GM19025 (cell line): ENCODE results near the gene MDFIC2.
"Not testable (repeated sequence)": the region's sequence is repeated elsewhere in the genome, so short reads cannot be mapped to it uniquely, and the experiment has no call there.

ENCODE experiments used
- ATAC-seq: cut with Tn5 transposase; IDR thresholded peaks from one replicate; pipeline ENCODE4 v1.9.1; 2021; ENCODE audit warnings: mild to moderate bottlenecking, low read depth, moderate library complexity; ENCODE audit not compliant: unreplicated experiment

MDFIC2 gene

GRCh38 chr3:70312336-70312735 lies at the start of gene MDFIC2:
TSS of gene MDFIC2 (minus strand) at chr3:70312638. CDS start at chr3:70311973, 665 bp downstream.
- ATAC-seq, result no peak

GRCh38 chr3:70360979-70361760 lies 48.7 kb upstream of the MDFIC2 start:
- peak; percentile 84 for ATAC-seq

- ATAC-seq, result no peak
These were observed 47.3 kb upstream of the MDFIC2 start for GRCh38 chr3:70359711-70360110.

- ATAC-seq, result no peak
These were observed 46.6 kb upstream of the MDFIC2 start for GRCh38 chr3:70358978-70359580.

GRCh38 chr3:70352215-70352614 lies 39.8 kb upstream of the MDFIC2 start:
- no peak for ATAC-seq

- no peak for ATAC-seq
These were observed 29.7 kb upstream of the MDFIC2 start for GRCh38 chr3:70342149-70342548.

- ATAC-seq, result not testable (repeated sequence)
These were observed 24.4 kb upstream of the MDFIC2 start for GRCh38 chr3:70336885-70337284.

- ATAC-seq, result no peak
These were observed 20.6 kb upstream of the MDFIC2 start for GRCh38 chr3:70333080-70333479.

- no peak for ATAC-seq
These were observed 2.6 kb upstream of the MDFIC2 start for GRCh38 chr3:70315021-70315420.

GRCh38 chr3:70310809-70311208 lies 1.6 kb downstream of the MDFIC2 start:
- no peak for ATAC-seq

GRCh38 chr3:70309591-70309990 lies 2.8 kb downstream of the MDFIC2 start:
- ATAC-seq, result no peak

- ATAC-seq, result no peak
These were observed 3.7 kb downstream of the MDFIC2 start for GRCh38 chr3:70308760-70309159.

- ATAC-seq, result no peak
These were observed 5.7 kb downstream of the MDFIC2 start for GRCh38 chr3:70306736-70307135.

GRCh38 chr3:70298385-70298784 lies 14.1 kb downstream of the MDFIC2 start:
- no peak for ATAC-seq

GRCh38 chr3:70291097-70291482 lies 21.3 kb downstream of the MDFIC2 start:
- ATAC-seq, result no peak

GRCh38 chr3:70290431-70291096 lies 21.9 kb downstream of the MDFIC2 start:
- not testable (repeated sequence) for ATAC-seq

GRCh38 chr3:70281663-70282062 lies 30.8 kb downstream of the MDFIC2 start:
- ATAC-seq, result no peak

- ATAC-seq, result no peak
These were observed 35.1 kb downstream of the MDFIC2 start for GRCh38 chr3:70277304-70277703.

GRCh38 chr3:70276901-70277300 lies 35.5 kb downstream of the MDFIC2 start:
- ATAC-seq, result no peak

- no peak for ATAC-seq
These were observed 38.9 kb downstream of the MDFIC2 start for GRCh38 chr3:70273492-70273891.

GRCh38 chr3:70272798-70273197 lies 39.6 kb downstream of the MDFIC2 start:
- ATAC-seq, result no peak
